ENCODE results near the gene SENP2. TPM values are rescaled to one million over a fixed set of nuclear protein-coding genes. Genes with fewer than 3 reads are reported as not detected.
"Not testable (repeated sequence)": the region's sequence is repeated elsewhere in the genome, so short reads cannot be mapped to it uniquely, and the experiment has no call there.

The SENP2 gene
- total RNA-seq, 1 donor from 2014 or later = 30.6 TPM

DNA sequence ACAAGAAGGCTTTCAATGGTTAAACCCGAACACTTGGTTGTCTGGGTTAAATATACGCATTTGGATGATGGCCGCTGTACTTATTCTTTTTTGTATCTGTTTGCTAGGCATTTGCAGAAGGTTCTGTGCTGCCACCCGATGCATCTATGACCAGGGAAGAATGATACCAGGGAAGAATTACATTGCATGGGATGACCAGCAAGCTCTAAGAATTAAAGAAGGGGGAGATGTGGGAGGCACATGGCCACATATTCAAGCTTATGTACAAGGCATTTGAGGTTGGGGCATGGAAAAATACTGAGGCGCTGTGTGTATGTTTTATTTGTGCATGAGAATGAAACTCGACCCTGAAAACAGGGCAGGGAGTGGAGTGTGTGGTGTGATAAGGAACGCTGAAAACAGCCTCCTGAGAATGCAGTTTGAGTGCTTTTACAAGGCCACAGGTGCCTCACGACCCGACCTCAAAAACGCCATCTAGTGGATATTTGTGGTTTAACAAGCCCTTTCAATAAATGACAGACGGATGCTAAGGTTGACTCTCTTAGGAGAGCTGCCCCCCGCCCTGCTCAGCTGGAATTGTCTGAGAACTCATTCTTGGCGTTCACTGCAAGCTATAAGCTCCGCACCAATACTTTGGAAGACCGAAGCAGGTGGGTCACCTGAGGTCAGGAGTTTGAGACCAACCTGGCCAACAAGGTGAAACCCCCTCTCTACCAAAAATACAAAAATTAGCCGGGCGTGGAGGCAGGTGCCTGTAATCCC lies 10.8 kb upstream of the SENP2 start:
- intact Hi-C loops (cut with micrococcal nuclease); H3K27ac ChIP-seq (replicated peaks); DNase-seq; H3K4me3 ChIP-seq; H3K4me1 ChIP-seq; H3K27me3 ChIP-seq (ENCODE audit: low read depth); H3K36me3 ChIP-seq: not testable (repeated sequence)
- peaks cover 20% of the 10 kb centered on the region for H3K9me3 ChIP-seq (replicated peaks)
- TF ChIP-seq, protein P1, sequence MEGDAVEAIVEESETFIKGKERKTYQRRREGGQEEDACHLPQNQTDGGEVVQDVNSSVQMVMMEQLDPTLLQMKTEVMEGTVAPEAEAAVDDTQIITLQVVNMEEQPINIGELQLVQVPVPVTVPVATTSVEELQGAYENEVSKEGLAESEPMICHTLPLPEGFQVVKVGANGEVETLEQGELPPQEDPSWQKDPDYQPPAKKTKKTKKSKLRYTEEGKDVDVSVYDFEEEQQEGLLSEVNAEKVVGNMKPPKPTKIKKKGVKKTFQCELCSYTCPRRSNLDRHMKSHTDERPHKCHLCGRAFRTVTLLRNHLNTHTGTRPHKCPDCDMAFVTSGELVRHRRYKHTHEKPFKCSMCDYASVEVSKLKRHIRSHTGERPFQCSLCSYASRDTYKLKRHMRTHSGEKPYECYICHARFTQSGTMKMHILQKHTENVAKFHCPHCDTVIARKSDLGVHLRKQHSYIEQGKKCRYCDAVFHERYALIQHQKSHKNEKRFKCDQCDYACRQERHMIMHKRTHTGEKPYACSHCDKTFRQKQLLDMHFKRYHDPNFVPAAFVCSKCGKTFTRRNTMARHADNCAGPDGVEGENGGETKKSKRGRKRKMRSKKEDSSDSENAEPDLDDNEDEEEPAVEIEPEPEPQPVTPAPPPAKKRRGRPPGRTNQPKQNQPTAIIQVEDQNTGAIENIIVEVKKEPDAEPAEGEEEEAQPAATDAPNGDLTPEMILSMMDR (IDR thresholded peaks at IDR 0.05; ENCODE audit: borderline replicate concordance) = peak; percentile 68

DNA sequence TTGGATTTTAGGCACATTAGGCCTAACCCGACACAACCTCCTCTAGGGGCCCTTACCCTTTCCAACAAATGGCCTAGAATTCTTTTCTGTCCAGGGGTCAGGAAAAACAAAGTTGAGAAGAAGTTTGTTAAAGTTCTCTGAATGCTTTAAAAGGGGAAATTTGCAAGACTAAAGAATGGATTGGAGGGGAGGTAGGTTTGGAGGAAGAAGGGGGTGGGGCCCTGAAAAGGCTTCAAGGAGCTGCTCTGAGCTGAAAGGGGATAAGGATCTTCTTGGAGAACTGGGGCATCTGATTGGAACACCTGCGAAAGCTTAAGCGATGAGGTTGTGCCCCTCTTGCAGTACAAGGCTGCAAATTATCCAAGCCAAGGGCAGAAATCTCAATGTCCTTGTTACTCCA lies 3.9 kb upstream of the SENP2 start:
- no peak for DNase-seq
- no peak overlapping the region for H3K4me3 ChIP-seq
- H3K36me3 ChIP-seq = no peaks in the 10 kb centered on the region
- peaks cover 18% of the 10 kb centered on the region for H3K4me1 ChIP-seq
- TF ChIP-seq, protein P1 (IDR thresholded peaks at IDR 0.05; ENCODE audit: borderline replicate concordance) = no peak
- intact Hi-C loops (cut with micrococcal nuclease) = no loop called here
- no peaks in the 10 kb centered on the region for H3K27me3 ChIP-seq (ENCODE audit: low read depth)
- no peaks in the 10 kb centered on the region for H3K9me3 ChIP-seq (replicated peaks)
- H3K27ac ChIP-seq (replicated peaks) = no peak overlapping the region

DNA sequence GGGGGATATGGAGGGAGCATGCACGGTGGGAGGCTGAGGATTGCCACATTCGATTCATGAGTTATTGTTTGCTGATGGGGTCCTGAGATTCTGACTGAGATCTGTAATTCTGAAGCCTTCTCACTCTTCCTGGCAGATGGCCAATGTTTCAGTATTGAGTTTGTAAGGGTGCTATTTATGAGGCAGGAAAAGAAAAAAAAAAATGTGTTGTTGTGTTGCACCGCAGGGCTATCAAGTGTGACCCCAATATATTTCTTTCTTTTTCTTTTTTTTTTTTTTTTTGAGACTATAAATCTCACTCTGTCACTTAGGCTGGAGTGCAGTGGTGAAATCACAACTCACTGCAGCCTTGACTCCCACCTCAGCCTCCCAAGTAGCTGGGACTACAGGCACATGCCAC lies 3.2 kb upstream of the SENP2 start:
- TF ChIP-seq, protein P1 (IDR thresholded peaks at IDR 0.05; ENCODE audit: borderline replicate concordance) = no peak
- no peak for DNase-seq
- Histone ChIP-seq H3K9me3 (replicated peaks) (no peaks in the 10 kb centered on the region), H3K4me3 (no peak overlapping the region), H3K27me3 (ENCODE audit: low read depth) (no peaks in the 10 kb centered on the region), H3K36me3 (no peaks in the 10 kb centered on the region), H3K4me1 (peaks cover 24% of the 10 kb centered on the region), H3K27ac (replicated peaks) (no peak overlapping the region)
- intact Hi-C loops (cut with micrococcal nuclease) = no loop called here

DNA sequence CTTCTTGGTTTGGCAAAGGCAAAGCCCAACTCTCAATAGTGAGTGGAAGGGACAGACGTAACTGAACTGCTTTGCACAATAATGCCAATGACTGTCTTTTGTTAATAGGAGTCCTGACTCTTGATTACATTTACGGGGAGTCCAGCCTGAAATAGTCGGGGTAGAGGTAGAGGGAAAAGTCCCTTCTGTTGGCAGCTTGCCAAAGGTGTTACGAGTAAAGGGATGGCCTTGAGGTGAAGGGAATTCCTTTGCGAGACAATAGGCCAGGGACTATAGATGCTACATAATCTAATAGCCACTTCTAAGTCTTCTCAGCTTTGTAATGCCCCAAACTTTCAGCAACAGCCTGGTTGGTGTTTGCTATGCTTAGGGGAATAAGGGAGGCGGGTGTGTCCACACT lies 2.2 kb upstream of the SENP2 start:
- Histone ChIP-seq H3K27ac (replicated peaks) (no peak overlapping the region), H3K27me3 (ENCODE audit: low read depth) (no peaks in the 10 kb centered on the region), H3K4me1 (peaks cover 34% of the 10 kb centered on the region), H3K36me3 (no peaks in the 10 kb centered on the region), H3K4me3 (no peak overlapping the region), H3K9me3 (replicated peaks) (no peaks in the 10 kb centered on the region)
- no peak for DNase-seq
- intact Hi-C loops (cut with micrococcal nuclease) = no loop called here
- TF ChIP-seq, protein P1 (IDR thresholded peaks at IDR 0.05; ENCODE audit: borderline replicate concordance) = no peak

DNA sequence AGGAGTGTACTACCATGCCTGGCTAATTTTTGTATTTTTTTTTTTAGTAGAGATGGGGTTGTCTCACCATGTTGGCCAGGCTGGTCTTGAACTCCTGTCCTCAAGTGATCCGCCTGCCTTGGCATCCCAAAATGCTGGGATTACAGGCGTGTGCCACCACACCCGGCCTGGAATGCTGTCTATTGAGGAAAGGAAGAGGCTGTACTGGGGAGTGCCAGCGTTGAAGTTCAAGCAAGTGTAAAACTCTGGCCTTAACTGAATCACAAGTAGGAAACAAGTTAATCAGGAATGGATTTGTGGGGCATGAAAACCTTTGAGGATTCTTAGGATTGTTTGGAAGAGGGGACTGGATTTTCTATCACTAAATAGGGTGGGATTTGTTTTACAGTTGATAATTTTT lies 1.4 kb upstream of the SENP2 start:
- Histone ChIP-seq H3K36me3 (no peaks in the 10 kb centered on the region), H3K4me1 (peaks cover 38% of the 10 kb centered on the region), H3K4me3 (no peak overlapping the region), H3K9me3 (replicated peaks) (no peaks in the 10 kb centered on the region), H3K27ac (replicated peaks) (no peak overlapping the region), H3K27me3 (ENCODE audit: low read depth) (no peaks in the 10 kb centered on the region)
- intact Hi-C loops (cut with micrococcal nuclease) = no loop called here
- no peak for DNase-seq
- TF ChIP-seq, protein P1 (IDR thresholded peaks at IDR 0.05; ENCODE audit: borderline replicate concordance) = no peak

Measured in left ventricle myocardium inferior (tissue), 1 donor.